Measurements from ENCODE around the gene RNASE13. TPM values are rescaled to one million over a fixed set of nuclear protein-coding genes. Genes with fewer than 3 reads are reported as not detected.

The RNASE13 gene
- total RNA-seq, 1 experiment from 2014 or later = not detected

GRCh38 chr14:21018286-21018685, 16.3 kb downstream of the RNASE13 start (continued):
- no peak for TF ChIP-seq E2F4 (CRISPR knock-in tag; IDR thresholded peaks at IDR 0.05; ENCODE audit: borderline replicate concordance, low read depth)
- TF ChIP-seq, protein P1, sequence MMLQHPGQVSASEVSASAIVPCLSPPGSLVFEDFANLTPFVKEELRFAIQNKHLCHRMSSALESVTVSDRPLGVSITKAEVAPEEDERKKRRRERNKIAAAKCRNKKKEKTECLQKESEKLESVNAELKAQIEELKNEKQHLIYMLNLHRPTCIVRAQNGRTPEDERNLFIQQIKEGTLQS (CRISPR knock-in tag; conservative IDR thresholded peaks at IDR 0.05) = no peak
- no peak for TF ChIP-seq RORB (CRISPR knock-in tag; IDR thresholded peaks at IDR 0.05)

DNA sequence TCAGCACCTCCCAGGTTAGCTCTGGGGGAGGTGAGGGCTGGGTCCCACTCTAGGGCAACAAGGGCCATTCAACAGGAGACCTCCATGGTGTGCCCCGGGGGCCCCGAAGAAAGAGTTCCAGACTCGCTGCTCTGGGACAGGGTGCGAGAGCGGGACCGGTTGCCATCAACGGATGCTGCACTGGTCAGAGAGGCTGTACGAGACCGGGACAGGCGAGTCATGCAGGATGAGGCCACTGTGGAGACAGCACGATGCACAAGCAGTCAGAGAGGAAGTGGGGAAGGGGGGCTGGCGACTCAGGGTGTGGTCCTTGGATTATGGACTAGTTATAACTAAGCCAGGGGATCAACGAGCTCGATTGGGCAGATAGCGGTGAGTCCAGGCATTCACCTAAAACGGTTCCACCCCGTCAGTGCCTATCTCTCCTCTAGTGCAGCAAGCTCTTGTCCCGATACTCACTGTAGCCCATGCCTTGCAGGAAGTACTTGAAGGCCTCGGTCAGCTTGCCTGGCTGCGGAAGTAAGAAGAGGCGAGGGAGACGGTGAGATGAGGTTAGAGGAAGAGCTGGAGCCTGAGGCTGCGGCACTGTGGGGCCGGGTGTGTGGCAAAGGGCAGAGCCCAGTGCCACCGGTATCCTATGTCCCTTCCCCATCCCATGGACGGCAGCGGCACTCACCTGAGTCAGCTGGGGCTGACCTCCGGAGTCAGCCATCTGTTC, 16.9 kb downstream of the RNASE13 start:
- POLR2A ChIA-PET = no interaction called here
- peaks cover 8% of the 10 kb centered on the region for H3K27me3 Mint-ChIP-seq (ENCODE audit: low read depth)
- TF ChIP-seq SP1 (CRISPR knock-in tag; conservative IDR thresholded peaks at IDR 0.05) = no peak
- no peak for TF ChIP-seq EMX1 (CRISPR knock-in tag; IDR thresholded peaks at IDR 0.05)
- TF ChIP-seq JAZF1 (CRISPR knock-in tag; IDR thresholded peaks at IDR 0.05) = no peak
- no peak for TF ChIP-seq ZNF396 (CRISPR knock-in tag; IDR thresholded peaks at IDR 0.05; ENCODE audit: borderline replicate concordance)
- no peak for TF ChIP-seq ZNF121 (CRISPR knock-in tag; IDR thresholded peaks at IDR 0.05)
- TF ChIP-seq FOXJ3 (CRISPR knock-in tag; IDR thresholded peaks at IDR 0.05; ENCODE audit: borderline replicate concordance) = no peak
- no peak for TF ChIP-seq ZNF138 (CRISPR knock-in tag; conservative IDR thresholded peaks at IDR 0.05)
- TF ChIP-seq NFATC4 (CRISPR knock-in tag; IDR thresholded peaks at IDR 0.05) = no peak
- TF ChIP-seq, protein P2, sequence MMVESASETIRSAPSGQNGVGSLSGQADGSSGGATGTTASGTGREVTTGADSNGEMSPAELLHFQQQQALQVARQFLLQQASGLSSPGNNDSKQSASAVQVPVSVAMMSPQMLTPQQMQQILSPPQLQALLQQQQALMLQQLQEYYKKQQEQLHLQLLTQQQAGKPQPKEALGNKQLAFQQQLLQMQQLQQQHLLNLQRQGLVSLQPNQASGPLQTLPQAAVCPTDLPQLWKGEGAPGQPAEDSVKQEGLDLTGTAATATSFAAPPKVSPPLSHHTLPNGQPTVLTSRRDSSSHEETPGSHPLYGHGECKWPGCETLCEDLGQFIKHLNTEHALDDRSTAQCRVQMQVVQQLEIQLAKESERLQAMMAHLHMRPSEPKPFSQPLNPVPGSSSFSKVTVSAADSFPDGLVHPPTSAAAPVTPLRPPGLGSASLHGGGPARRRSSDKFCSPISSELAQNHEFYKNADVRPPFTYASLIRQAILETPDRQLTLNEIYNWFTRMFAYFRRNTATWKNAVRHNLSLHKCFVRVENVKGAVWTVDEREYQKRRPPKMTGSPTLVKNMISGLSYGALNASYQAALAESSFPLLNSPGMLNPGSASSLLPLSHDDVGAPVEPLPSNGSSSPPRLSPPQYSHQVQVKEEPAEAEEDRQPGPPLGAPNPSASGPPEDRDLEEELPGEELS (CRISPR knock-in tag; IDR thresholded peaks at IDR 0.05) = no peak
- TF ChIP-seq MXD4 (CRISPR knock-in tag; IDR thresholded peaks at IDR 0.05; ENCODE audit: borderline replicate concordance) = no peak
- TF ChIP-seq, protein P3, sequence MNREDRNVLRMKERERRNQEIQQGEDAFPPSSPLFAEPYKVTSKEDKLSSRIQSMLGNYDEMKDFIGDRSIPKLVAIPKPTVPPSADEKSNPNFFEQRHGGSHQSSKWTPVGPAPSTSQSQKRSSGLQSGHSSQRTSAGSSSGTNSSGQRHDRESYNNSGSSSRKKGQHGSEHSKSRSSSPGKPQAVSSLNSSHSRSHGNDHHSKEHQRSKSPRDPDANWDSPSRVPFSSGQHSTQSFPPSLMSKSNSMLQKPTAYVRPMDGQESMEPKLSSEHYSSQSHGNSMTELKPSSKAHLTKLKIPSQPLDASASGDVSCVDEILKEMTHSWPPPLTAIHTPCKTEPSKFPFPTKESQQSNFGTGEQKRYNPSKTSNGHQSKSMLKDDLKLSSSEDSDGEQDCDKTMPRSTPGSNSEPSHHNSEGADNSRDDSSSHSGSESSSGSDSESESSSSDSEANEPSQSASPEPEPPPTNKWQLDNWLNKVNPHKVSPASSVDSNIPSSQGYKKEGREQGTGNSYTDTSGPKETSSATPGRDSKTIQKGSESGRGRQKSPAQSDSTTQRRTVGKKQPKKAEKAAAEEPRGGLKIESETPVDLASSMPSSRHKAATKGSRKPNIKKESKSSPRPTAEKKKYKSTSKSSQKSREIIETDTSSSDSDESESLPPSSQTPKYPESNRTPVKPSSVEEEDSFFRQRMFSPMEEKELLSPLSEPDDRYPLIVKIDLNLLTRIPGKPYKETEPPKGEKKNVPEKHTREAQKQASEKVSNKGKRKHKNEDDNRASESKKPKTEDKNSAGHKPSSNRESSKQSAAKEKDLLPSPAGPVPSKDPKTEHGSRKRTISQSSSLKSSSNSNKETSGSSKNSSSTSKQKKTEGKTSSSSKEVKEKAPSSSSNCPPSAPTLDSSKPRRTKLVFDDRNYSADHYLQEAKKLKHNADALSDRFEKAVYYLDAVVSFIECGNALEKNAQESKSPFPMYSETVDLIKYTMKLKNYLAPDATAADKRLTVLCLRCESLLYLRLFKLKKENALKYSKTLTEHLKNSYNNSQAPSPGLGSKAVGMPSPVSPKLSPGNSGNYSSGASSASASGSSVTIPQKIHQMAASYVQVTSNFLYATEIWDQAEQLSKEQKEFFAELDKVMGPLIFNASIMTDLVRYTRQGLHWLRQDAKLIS (CRISPR knock-in tag; IDR thresholded peaks at IDR 0.05; ENCODE audit: borderline replicate concordance) = no peak
- no peak for TF ChIP-seq ETV6 (CRISPR knock-in tag; IDR thresholded peaks at IDR 0.05)
- TF ChIP-seq HMGA2 (CRISPR knock-in tag; IDR thresholded peaks at IDR 0.05) = no peak
- TF ChIP-seq, protein P4, sequence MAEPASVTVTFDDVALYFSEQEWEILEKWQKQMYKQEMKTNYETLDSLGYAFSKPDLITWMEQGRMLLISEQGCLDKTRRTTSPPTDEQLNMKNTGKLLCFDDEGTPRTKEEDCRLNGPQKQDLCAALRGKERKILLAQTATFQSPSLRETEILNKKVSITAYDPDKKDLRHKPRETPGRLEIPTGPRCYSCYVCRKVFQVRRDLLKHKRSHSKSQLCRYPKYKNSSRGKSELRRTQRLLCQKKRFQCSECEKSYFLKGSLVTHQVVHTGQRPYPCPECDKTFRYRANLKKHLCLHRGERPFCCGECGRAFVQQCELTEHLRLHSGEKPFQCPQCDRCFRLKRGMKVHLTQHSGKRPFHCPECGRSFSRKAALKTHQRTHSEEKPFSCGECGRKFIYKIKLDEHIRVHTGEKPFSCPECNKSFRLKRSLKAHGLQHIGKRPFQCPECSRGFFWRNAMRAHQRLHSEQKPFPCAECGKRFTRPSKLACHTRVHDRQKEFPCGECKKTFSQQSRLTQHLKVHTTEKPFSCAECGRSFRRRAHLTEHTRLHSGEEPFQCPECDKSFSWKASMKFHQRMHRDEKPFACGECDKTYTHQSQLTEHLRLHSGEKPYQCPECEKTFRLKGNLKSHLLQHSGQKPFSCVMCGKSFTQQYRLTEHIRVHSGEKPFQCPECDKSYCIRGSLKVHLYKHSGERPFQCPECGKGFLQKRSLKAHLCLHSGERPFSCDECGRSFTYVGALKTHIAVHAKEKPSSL (CRISPR knock-in tag; conservative IDR thresholded peaks at IDR 0.05) = no peak
- H3K4me3 Mint-ChIP-seq = no peak overlapping the region
- no peak for ATAC-seq
- no peak overlapping the region for H3K27ac Mint-ChIP-seq
- H3K36me3 Mint-ChIP-seq = peaks cover 6% of the 10 kb centered on the region; the same call in 1 of the 2 replicates
- CTCF ChIA-PET = interaction anchor here (0.9 to 9.1 kb wide), 5 partner anchors 17 to 72 kb away, joined by 3 to 670 read pairs (median 5); partner anchors contain the start of genes RNASE7 and SLC39A2
- no peaks in the 10 kb centered on the region for H3K9me3 Mint-ChIP-seq
- DNase-seq (ENCODE audit: low spot score) = no peak
- peaks cover 17% of the 10 kb centered on the region for H3K4me1 Mint-ChIP-seq
